WTC11 (cell line): ENCODE measurements around the gene TMA7. TPM values are rescaled to one million over a fixed set of nuclear protein-coding genes. Genes with fewer than 3 reads are reported as not detected.
"Not testable (repeated sequence)": the region's sequence is repeated elsewhere in the genome, so short reads cannot be mapped to it uniquely, and the experiment has no call there.

Experiments
- ATAC-seq: fragments of 200-7000 bp; cut with Tn5 transposase; 2 replicates; pipeline ENCODE4 v1.10.0; 2021; ENCODE audit warnings: mild to moderate bottlenecking, moderate library complexity
- CTCF ChIA-PET: fragments of 300-600 bp; sonication (Branson Sonifier 250); formaldehyde crosslinking; loops from one replicate; lab custom pipeline; 2021; ENCODE audit warnings: antibody characterized with exemption; lab: Charles Lee
- POLR2A ChIA-PET: fragments of 350-600 bp; sonication (Branson Sonifier 250); formaldehyde crosslinking; loops from one replicate; lab custom pipeline; 2021; ENCODE audit warnings: antibody characterized with exemption; lab: Charles Lee
- DNase-seq: peaks from one replicate; pipeline ENCODE4 v3.0.0; 2021; ENCODE audit warnings: low spot score
- H3K27ac Mint-ChIP-seq: 2 replicates; pipeline ENCODE4 v1.8.0; 2021; ENCODE audit warnings: mixed read lengths
- H3K27me3 Mint-ChIP-seq: 2 replicates; pipeline ENCODE4 v1.8.0; 2021; ENCODE audit warnings: low read depth, mild to moderate bottlenecking, moderate library complexity, mixed read lengths
- H3K36me3 Mint-ChIP-seq: 2 replicates; pipeline ENCODE4 v1.8.0; 2021; ENCODE audit warnings: mixed read lengths
- H3K4me1 Mint-ChIP-seq: 2 replicates; pipeline ENCODE4 v1.8.0; 2022; ENCODE audit warnings: mixed read lengths
- H3K4me3 Mint-ChIP-seq: 2 replicates; pipeline ENCODE4 v1.8.0; 2021; ENCODE audit warnings: mild to moderate bottlenecking, moderate library complexity, mixed read lengths
- H3K9me3 Mint-ChIP-seq: 2 replicates; pipeline ENCODE4 v1.8.0; 2021; ENCODE audit warnings: mixed read lengths
- ELF4 ChIP-seq: sonication (generic); formaldehyde crosslinking; IDR thresholded peaks from 2 replicates; pipeline ENCODE4 v1.8.1; 2022; ENCODE audit warnings: low read depth, mild to moderate bottlenecking, moderate library complexity, missing genetic modification reagents
- GTF2I ChIP-seq: fragments of 250-450 bp; sonication (Bioruptor Pico); conservative IDR thresholded peaks from 2 replicates; pipeline ENCODE4 v1.4.0; 2021; ENCODE audit warnings: mild to moderate bottlenecking
- HMGA2 ChIP-seq: fragments of 250-450 bp; sonication (Bioruptor Pico); IDR thresholded peaks from 2 replicates; pipeline ENCODE4 v1.4.0; 2021; ENCODE audit warnings: mild to moderate bottlenecking, moderate library complexity
- MYBL2 ChIP-seq: sonication (generic); formaldehyde crosslinking; IDR thresholded peaks from 2 replicates; pipeline ENCODE4 v1.8.1; 2023; ENCODE audit warnings: mild to moderate bottlenecking, moderate library complexity, missing genetic modification reagents
- NFATC4 ChIP-seq: fragments of 250-450 bp; sonication (Bioruptor Pico); IDR thresholded peaks from 2 replicates; pipeline ENCODE4 v1.9.0; 2021; ENCODE audit warnings: mild to moderate bottlenecking
- SMAD3 ChIP-seq: sonication (generic); formaldehyde crosslinking; IDR thresholded peaks from 2 replicates; pipeline ENCODE4 v1.8.0; 2022; ENCODE audit warnings: missing genetic modification reagents, mild to moderate bottlenecking, borderline replicate concordance
- TEAD1 ChIP-seq: sonication (generic); formaldehyde crosslinking; IDR thresholded peaks from 2 replicates; pipeline ENCODE4 v1.8.0; 2022; ENCODE audit warnings: mild to moderate bottlenecking, missing genetic modification reagents
- ZNF121 ChIP-seq: sonication (generic); formaldehyde crosslinking; IDR thresholded peaks from 2 replicates; pipeline ENCODE4 v1.8.0; 2023; ENCODE audit warnings: missing genetic modification reagents
- total RNA-seq: library from RNA; stranded (reverse); gene quantifications from 3 replicates; pipeline ENCODE4 v1.2.3, GENCODE V29; 2021
- TF ChIP-seq, protein P1 (sequence below): fragments of 200-600 bp; IDR thresholded peaks from 2 replicates; pipeline ENCODE4 v1.8.0; 2022; ENCODE audit warnings: antibody characterized with exemption
- TF ChIP-seq, protein P2 (sequence below): fragments of 250-450 bp; sonication (Bioruptor Pico); IDR thresholded peaks from 2 replicates; pipeline ENCODE4 v2.1.2; 2022; ENCODE audit warnings: mild to moderate bottlenecking, moderate library complexity
- TF ChIP-seq, protein P3 (sequence below): sonication (generic); formaldehyde crosslinking; IDR thresholded peaks from 2 replicates; pipeline ENCODE4 v1.8.0; 2022; ENCODE audit warnings: mild to moderate bottlenecking, missing genetic modification reagents
- TF ChIP-seq, protein P4 (sequence below): sonication (generic); formaldehyde crosslinking; IDR thresholded peaks from 2 replicates; pipeline ENCODE4 v1.8.0; 2023; ENCODE audit warnings: mild to moderate bottlenecking, missing genetic modification reagents
- TF ChIP-seq, protein P5 (sequence below): sonication (generic); formaldehyde crosslinking; IDR thresholded peaks from 2 replicates; pipeline ENCODE4 v1.8.1; 2022; ENCODE audit warnings: mild to moderate bottlenecking, missing genetic modification reagents, moderate library complexity, borderline replicate concordance
- TF ChIP-seq, protein P6 (sequence below): sonication (generic); formaldehyde crosslinking; IDR thresholded peaks from 2 replicates; pipeline ENCODE4 v1.8.0; 2023; ENCODE audit warnings: missing genetic modification reagents, mild to moderate bottlenecking, borderline replicate concordance

The TMA7 gene
- total RNA-seq, 1 experiment from 2014 or later, result 318 TPM

DNA sequence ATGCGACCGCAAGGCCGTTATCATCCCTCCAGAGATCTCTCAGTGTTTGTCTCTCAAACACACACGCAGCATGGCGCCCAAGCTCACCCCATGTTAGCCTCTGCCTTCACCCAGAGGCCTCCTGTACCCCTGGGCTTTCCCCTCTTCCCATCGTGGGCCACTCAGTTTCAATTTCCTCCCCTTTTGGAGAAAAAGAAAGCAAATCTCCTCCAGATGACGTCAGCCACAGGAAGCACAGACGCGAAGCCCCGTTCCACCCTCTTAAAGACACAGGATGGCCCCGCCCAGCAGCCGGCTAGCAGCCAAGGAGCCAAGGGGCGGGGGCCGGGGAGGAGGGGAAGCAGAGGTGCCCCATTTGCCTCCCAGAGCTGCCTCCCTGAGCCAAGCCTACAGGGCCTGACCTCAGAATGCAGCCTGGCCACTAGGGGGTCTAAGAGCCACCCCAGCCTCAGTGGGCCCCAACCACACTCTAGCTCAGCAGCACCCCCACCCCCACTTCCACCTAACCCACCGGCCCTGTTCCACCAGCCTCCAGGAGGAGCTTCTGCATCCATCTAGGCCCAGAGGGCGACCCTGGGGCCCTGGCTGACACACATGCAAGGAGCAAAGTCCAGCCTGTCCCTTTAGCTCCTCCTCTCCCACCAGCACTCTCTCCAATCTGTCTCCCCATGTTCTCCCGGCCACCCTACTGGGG, 33.0 kb downstream of the TMA7 start (continued):
- TF ChIP-seq, protein P1, sequence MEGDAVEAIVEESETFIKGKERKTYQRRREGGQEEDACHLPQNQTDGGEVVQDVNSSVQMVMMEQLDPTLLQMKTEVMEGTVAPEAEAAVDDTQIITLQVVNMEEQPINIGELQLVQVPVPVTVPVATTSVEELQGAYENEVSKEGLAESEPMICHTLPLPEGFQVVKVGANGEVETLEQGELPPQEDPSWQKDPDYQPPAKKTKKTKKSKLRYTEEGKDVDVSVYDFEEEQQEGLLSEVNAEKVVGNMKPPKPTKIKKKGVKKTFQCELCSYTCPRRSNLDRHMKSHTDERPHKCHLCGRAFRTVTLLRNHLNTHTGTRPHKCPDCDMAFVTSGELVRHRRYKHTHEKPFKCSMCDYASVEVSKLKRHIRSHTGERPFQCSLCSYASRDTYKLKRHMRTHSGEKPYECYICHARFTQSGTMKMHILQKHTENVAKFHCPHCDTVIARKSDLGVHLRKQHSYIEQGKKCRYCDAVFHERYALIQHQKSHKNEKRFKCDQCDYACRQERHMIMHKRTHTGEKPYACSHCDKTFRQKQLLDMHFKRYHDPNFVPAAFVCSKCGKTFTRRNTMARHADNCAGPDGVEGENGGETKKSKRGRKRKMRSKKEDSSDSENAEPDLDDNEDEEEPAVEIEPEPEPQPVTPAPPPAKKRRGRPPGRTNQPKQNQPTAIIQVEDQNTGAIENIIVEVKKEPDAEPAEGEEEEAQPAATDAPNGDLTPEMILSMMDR, result peak; percentile 45; the same call in 1 of the 2 replicates

DNA sequence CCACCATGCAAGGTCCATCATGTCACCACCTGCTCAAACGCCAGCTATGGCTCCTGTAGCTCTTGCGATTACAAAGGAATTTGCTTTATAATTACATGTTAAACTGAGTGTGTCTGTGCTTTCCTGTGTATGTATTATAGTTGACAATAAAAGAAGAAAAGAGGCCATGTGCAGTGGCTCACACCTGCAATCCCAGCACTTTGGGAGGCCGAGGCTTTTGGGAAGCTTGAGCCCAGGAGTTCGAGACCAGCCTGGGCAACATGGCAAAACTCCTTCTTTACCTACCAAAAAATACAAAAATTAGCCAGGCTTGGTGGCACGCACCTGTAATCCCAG, 33.5 kb downstream of the TMA7 start:
- H3K36me3 Mint-ChIP-seq, result peaks cover 9% of the 10 kb centered on the region
- TF ChIP-seq, protein P2, sequence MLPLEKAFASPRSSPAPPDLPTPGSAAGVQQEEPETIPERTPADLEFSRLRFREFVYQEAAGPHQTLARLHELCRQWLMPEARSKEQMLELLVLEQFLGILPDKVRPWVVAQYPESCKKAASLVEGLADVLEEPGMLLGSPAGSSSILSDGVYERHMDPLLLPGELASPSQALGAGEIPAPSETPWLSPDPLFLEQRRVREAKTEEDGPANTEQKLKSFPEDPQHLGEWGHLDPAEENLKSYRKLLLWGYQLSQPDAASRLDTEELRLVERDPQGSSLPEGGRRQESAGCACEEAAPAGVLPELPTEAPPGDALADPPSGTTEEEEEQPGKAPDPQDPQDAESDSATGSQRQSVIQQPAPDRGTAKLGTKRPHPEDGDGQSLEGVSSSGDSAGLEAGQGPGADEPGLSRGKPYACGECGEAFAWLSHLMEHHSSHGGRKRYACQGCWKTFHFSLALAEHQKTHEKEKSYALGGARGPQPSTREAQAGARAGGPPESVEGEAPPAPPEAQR (CRISPR knock-in tag), result 0 out of 2 replicates have a peak, but pooled peaks have one; percentile 5
- TF ChIP-seq NFATC4 (CRISPR knock-in tag), result no peak
- DNase-seq (no peak), ATAC-seq (no peak)
- H3K4me3 Mint-ChIP-seq, result peak overlapping the region; percentile 91
- peak overlapping the region; percentile 99 for H3K27ac Mint-ChIP-seq
- peaks cover 34% of the 10 kb centered on the region for H3K4me1 Mint-ChIP-seq
- H3K27me3 Mint-ChIP-seq, result no peaks in the 10 kb centered on the region; the same call in none of the 2 replicates
- no peaks in the 10 kb centered on the region for H3K9me3 Mint-ChIP-seq
- ChIA-PET POLR2A (interaction anchor here (0.6 to 3.3 kb wide), 13 partner anchors 27 to 286 kb away, joined by 3 to 21 read pairs (median 5); partner anchors contain the start of genes ATRIP, CCDC51, CDC25A and CELSR3), CTCF (interaction anchor here (0.7 to 6.3 kb wide), 31 partner anchors 8 to 1062 kb away, joined by 3 to 168 read pairs (median 6); partner anchors contain the start of genes ATRIP, CCDC51, PFKFB4 and SHISA5)

DNA sequence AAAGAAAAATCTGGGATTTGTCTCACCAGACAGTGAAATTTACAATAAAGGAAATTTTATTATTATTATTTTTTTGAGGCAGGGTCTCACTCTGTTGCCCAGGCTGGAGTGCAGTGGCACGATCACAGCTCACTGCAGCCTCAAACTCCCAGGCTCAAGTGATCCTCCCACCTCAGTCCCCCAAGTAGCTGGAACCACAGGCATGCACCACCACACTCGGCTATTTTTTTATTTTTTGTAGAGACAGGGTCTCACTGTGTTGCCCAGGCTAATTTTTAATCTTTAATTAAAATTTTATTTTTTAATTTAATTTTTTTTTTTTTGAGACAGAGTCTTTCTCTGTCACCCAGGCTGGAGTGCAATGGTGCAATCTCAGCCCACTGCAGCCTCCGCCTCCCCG, 34.0 kb downstream of the TMA7 start:
- not testable (repeated sequence) for DNase-seq, H3K36me3 Mint-ChIP-seq, H3K4me3 Mint-ChIP-seq, H3K9me3 Mint-ChIP-seq, H3K27ac Mint-ChIP-seq, H3K27me3 Mint-ChIP-seq, ATAC-seq
- H3K4me1 Mint-ChIP-seq, result peaks cover 38% of the 10 kb centered on the region
- ChIA-PET POLR2A (interaction anchor here (0.6 to 3.3 kb wide), 13 partner anchors 27 to 286 kb away, joined by 3 to 21 read pairs (median 4); partner anchors contain the start of genes ATRIP, CCDC51, CDC25A and PFKFB4), CTCF (interaction anchor here (0.7 to 6.3 kb wide), 38 partner anchors 8 to 1197 kb away, joined by 3 to 168 read pairs (median 4); partner anchors contain the start of genes ATRIP, CCDC51, PFKFB4 and SHISA5)
- TF ChIP-seq HMGA2 (CRISPR knock-in tag) (0 out of 2 replicates have a peak, but pooled peaks have one; percentile 34), GTF2I (CRISPR knock-in tag) (peak; percentile 85), ZNF121 (CRISPR knock-in tag) (peak; percentile 92)

DNA sequence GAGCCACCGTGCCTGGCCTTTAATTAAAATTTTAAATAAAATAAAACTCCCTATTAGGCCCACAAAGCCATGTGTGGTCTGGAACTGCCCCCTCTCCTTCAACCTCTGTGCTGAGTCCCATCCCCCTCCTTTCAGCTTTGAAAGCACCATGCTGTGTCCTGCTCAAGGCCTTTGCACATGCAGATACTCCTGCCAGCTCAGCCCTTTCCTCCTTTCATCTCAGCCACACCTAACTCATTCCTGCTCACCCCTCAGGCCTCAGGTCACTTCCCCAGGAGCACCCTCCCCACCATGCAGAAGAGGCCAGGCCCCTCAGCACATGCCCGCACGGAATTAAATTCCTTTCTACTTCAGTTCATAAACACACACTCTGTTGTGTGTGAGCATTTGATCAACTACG, 34.6 kb downstream of the TMA7 start:
- Mint-ChIP-seq H3K27me3 (no peaks in the 10 kb centered on the region; the same call in none of the 2 replicates), H3K9me3 (no peaks in the 10 kb centered on the region), H3K4me1 (peaks cover 41% of the 10 kb centered on the region), H3K4me3 (peak overlapping the region; percentile 14), H3K27ac (peak overlapping the region; percentile 79), H3K36me3 (no peaks in the 10 kb centered on the region; the same call in none of the 2 replicates)
- CTCF ChIA-PET, result interaction anchor here (0.8 to 6.3 kb wide), 19 partner anchors 9 to 1197 kb away, joined by 3 to 168 read pairs (median 4); partner anchors contain the start of genes CCDC51, PFKFB4, SHISA5 and SLC26A6
- POLR2A ChIA-PET, result interaction anchor here (0.6 to 3.3 kb wide), 8 partner anchors 8 to 161 kb away, joined by 3 to 21 read pairs (median 3); partner anchors contain the start of genes CCDC51, PFKFB4, SHISA5 and SLC26A6
- ATAC-seq (peak; percentile 70), DNase-seq (peak; percentile 78)
- TF ChIP-seq SMAD3 (CRISPR knock-in tag) (peak; percentile 54; the same call in 1 of the 2 replicates), MYBL2 (CRISPR knock-in tag) (peak; percentile 22; the same call in 1 of the 2 replicates), TEAD1 (peak; percentile 95), ELF4 (no peak), ZNF121 (CRISPR knock-in tag) (0 out of 2 replicates have a peak, but pooled peaks have one; percentile 69)
- TF ChIP-seq, protein P3, sequence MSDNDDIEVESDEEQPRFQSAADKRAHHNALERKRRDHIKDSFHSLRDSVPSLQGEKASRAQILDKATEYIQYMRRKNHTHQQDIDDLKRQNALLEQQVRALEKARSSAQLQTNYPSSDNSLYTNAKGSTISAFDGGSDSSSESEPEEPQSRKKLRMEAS (CRISPR knock-in tag), result peak; percentile 87
- TF ChIP-seq, protein P4, sequence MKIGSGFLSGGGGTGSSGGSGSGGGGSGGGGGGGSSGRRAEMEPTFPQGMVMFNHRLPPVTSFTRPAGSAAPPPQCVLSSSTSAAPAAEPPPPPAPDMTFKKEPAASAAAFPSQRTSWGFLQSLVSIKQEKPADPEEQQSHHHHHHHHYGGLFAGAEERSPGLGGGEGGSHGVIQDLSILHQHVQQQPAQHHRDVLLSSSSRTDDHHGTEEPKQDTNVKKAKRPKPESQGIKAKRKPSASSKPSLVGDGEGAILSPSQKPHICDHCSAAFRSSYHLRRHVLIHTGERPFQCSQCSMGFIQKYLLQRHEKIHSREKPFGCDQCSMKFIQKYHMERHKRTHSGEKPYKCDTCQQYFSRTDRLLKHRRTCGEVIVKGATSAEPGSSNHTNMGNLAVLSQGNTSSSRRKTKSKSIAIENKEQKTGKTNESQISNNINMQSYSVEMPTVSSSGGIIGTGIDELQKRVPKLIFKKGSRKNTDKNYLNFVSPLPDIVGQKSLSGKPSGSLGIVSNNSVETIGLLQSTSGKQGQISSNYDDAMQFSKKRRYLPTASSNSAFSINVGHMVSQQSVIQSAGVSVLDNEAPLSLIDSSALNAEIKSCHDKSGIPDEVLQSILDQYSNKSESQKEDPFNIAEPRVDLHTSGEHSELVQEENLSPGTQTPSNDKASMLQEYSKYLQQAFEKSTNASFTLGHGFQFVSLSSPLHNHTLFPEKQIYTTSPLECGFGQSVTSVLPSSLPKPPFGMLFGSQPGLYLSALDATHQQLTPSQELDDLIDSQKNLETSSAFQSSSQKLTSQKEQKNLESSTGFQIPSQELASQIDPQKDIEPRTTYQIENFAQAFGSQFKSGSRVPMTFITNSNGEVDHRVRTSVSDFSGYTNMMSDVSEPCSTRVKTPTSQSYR (CRISPR knock-in tag), result peak; percentile 99
- TF ChIP-seq, protein P5, sequence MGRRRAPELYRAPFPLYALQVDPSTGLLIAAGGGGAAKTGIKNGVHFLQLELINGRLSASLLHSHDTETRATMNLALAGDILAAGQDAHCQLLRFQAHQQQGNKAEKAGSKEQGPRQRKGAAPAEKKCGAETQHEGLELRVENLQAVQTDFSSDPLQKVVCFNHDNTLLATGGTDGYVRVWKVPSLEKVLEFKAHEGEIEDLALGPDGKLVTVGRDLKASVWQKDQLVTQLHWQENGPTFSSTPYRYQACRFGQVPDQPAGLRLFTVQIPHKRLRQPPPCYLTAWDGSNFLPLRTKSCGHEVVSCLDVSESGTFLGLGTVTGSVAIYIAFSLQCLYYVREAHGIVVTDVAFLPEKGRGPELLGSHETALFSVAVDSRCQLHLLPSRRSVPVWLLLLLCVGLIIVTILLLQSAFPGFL (CRISPR knock-in tag), result no peak
- TF ChIP-seq, protein P6, sequence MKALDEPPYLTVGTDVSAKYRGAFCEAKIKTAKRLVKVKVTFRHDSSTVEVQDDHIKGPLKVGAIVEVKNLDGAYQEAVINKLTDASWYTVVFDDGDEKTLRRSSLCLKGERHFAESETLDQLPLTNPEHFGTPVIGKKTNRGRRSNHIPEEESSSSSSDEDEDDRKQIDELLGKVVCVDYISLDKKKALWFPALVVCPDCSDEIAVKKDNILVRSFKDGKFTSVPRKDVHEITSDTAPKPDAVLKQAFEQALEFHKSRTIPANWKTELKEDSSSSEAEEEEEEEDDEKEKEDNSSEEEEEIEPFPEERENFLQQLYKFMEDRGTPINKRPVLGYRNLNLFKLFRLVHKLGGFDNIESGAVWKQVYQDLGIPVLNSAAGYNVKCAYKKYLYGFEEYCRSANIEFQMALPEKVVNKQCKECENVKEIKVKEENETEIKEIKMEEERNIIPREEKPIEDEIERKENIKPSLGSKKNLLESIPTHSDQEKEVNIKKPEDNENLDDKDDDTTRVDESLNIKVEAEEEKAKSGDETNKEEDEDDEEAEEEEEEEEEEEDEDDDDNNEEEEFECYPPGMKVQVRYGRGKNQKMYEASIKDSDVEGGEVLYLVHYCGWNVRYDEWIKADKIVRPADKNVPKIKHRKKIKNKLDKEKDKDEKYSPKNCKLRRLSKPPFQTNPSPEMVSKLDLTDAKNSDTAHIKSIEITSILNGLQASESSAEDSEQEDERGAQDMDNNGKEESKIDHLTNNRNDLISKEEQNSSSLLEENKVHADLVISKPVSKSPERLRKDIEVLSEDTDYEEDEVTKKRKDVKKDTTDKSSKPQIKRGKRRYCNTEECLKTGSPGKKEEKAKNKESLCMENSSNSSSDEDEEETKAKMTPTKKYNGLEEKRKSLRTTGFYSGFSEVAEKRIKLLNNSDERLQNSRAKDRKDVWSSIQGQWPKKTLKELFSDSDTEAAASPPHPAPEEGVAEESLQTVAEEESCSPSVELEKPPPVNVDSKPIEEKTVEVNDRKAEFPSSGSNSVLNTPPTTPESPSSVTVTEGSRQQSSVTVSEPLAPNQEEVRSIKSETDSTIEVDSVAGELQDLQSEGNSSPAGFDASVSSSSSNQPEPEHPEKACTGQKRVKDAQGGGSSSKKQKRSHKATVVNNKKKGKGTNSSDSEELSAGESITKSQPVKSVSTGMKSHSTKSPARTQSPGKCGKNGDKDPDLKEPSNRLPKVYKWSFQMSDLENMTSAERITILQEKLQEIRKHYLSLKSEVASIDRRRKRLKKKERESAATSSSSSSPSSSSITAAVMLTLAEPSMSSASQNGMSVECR (CRISPR knock-in tag), result peak; percentile 45; the same call in 1 of the 2 replicates
